K562 (cell line): ENCODE results near the gene PLS1. TPM values are rescaled to one million over a fixed set of nuclear protein-coding genes. Genes with fewer than 3 reads are reported as not detected.

ENCODE experiments used
- ATAC-seq: fragments of 200-7000 bp; cut with Tn5 transposase; 3 replicates; pipeline ENCODE4 v1.9.1; 2020; ENCODE audit warnings: moderate library complexity
- BruUV-seq: library from RNA; stranded (reverse); fragments of 400-500 nt; replicated peaks from 2 replicates; lab custom pipeline; 2021; lab: Mats Ljungman, UMichigan
- CTCF ChIA-PET: fragments of 300-600 bp; formaldehyde crosslinking; extraction: SDS; loops from one replicate; lab custom pipeline; 2021; ENCODE audit warnings: low intra/inter-chr PET ratio; lab: Yijun Ruan, JAX
- POLR2A ChIA-PET: fragments of 300-600, 350-650 bp; sonication (Branson Sonifier 250); formaldehyde crosslinking; extraction: SDS; loops from one replicate; lab custom pipeline; 2021; ENCODE audit warnings: antibody characterized with exemption, inconsistent platforms; lab: Yijun Ruan, JAX
- DNase-seq, 4 experiments: peaks; one replicate each; pipeline versions ENCODE4 v3.0.0 to v3.0.0-alpha.2; 2011 to 2018; ENCODE audit warnings: low spot score in 3 of 4, mixed read lengths in 3 of 4; ENCODE audit errors: extremely low read depth in 1 of 4
- FAIRE-seq: peaks from 2 replicates; lab custom pipeline; 2011; peaks lifted over from hg19 to GRCh38; lab: Jason Lieb, UNC
- H2AFZ ChIP-seq: 2 replicates; pipeline ENCODE4 v1.6.0; 2011; ENCODE audit warnings: low read depth, low read length, control low read depth, inconsistent platforms
- H3K27ac ChIP-seq: fragments of 200-600 bp; 3 replicates; pipeline ENCODE4 v1.8.0; 2011; ENCODE audit warnings: low read depth, mild to moderate bottlenecking, control low read depth, inconsistent platforms, low read length, moderate library complexity, mixed read lengths; ENCODE audit errors: extremely low read depth
- H3K27me3 ChIP-seq, 2 experiments: fragments of 300-600 bp in 1 of 2; 2 replicates in 1 of 2; 3 replicates in 1 of 2; pipeline versions ENCODE4 v1.6.0 to v1.8.0; 2011; ENCODE audit warnings: inconsistent platforms in 2 of 2, low read length in 2 of 2, mild to moderate bottlenecking in 1 of 2, mixed read lengths in 1 of 2, moderate library complexity in 1 of 2; ENCODE audit not compliant: control insufficient read depth in 2 of 2, insufficient read depth in 2 of 2
- H3K36me3 ChIP-seq: fragments of 300-600 bp; 3 replicates; pipeline ENCODE4 v1.8.0; 2011; ENCODE audit warnings: mild to moderate bottlenecking, low read length, inconsistent platforms; ENCODE audit not compliant: control insufficient read depth, insufficient read depth
- H3K4me1 ChIP-seq, 2 experiments: fragments of 200-600 bp in 1 of 2; replicated peaks in 1 of 2; 2 replicates in 1 of 2; 3 replicates in 1 of 2; pipeline versions ENCODE4 v1.5.1 to v1.8.0; 2011; ENCODE audit warnings: inconsistent platforms in 2 of 2, low read length in 2 of 2, mild to moderate bottlenecking in 1 of 2, mixed read lengths in 1 of 2, moderate library complexity in 1 of 2; ENCODE audit not compliant: control insufficient read depth in 2 of 2, insufficient read depth in 2 of 2
- H3K4me2 ChIP-seq: 2 replicates; pipeline ENCODE4 v1.6.1; 2011; ENCODE audit warnings: low read length, control low read depth, inconsistent platforms, mixed read lengths; ENCODE audit not compliant: insufficient read depth
- H3K4me3 ChIP-seq: fragments of 200-600 bp; sonication (generic), shearing (Covaris generic); 2 replicates; pipeline ENCODE4 v1.5.1; 2016; ENCODE audit warnings: control low read depth, inconsistent platforms
- H3K79me2 ChIP-seq: fragments of 200-600 bp; 3 replicates; pipeline ENCODE4 v1.8.0; 2011; ENCODE audit warnings: low read length, inconsistent platforms; ENCODE audit not compliant: control insufficient read depth, insufficient read depth
- H3K9ac ChIP-seq, 2 experiments: 2 replicates each; pipeline versions ENCODE4 v1.6.0 to v1.6.1; 2011; ENCODE audit warnings: low read depth in 2 of 2, low read length in 2 of 2, control low read depth in 1 of 2, inconsistent platforms in 1 of 2, mild to moderate bottlenecking in 1 of 2, mixed read lengths in 1 of 2; ENCODE audit not compliant: insufficient read depth in 1 of 2
- H3K9me1 ChIP-seq: one replicate; pipeline ENCODE4 v1.6.0; 2011; ENCODE audit warnings: inconsistent platforms, mild to moderate bottlenecking, low read length, moderate library complexity; ENCODE audit not compliant: control insufficient read depth, insufficient read depth
- H3K9me3 ChIP-seq: replicated peaks from 2 replicates; pipeline ENCODE4 v1.5.1; 2011; ENCODE audit warnings: low read depth, low read length, inconsistent platforms; ENCODE audit not compliant: control insufficient read depth, insufficient read depth
- H4K20me1 ChIP-seq: replicated peaks from 2 replicates; pipeline ENCODE4 v1.6.1; 2011; ENCODE audit warnings: low read length, inconsistent platforms, mixed read lengths; ENCODE audit not compliant: control insufficient read depth, insufficient read depth
- ETS2 ChIP-seq: IDR thresholded peaks from 2 replicates; pipeline ENCODE4 v1.6.1; 2016; ENCODE audit warnings: borderline replicate concordance, missing genetic modification characterization, mild to moderate bottlenecking, moderate library complexity, missing compliant biosample characterization; ENCODE audit not compliant: poor library complexity, severe bottlenecking
- MLX ChIP-seq, 2 experiments: fragments of 450-650 bp in 1 of 2; sonication (generic) in 1 of 2; formaldehyde crosslinking; conservative IDR thresholded peaks; 2 replicates each; pipeline versions ENCODE4 v1.4.0 to v1.8.1; 2020 to 2022; ENCODE audit warnings: mild to moderate bottlenecking in 1 of 2, missing genetic modification reagents in 1 of 2
- TFE3 ChIP-seq: fragments of 450-650 bp; formaldehyde crosslinking; IDR thresholded peaks from 2 replicates; pipeline ENCODE4 v1.4.0; 2020; ENCODE audit warnings: mild to moderate bottlenecking, mixed read lengths
- ZNF143 ChIP-seq: sonication (generic); formaldehyde crosslinking; IDR thresholded peaks from 2 replicates; pipeline ENCODE4 v1.9.0; 2022; ENCODE audit warnings: mild to moderate bottlenecking, missing genetic modification reagents
- ZNF551 ChIP-seq: fragments of 250-450 bp; sonication (Bioruptor Pico); IDR thresholded peaks from 2 replicates; pipeline ENCODE4 v1.5.0; 2021; ENCODE audit warnings: mild to moderate bottlenecking, moderate library complexity
- ZNF79 ChIP-seq: fragments of 250-450 bp; sonication (Bioruptor Pico); IDR thresholded peaks from 2 replicates; pipeline ENCODE4 v1.4.0; 2020; ENCODE audit warnings: low read depth, mild to moderate bottlenecking, moderate library complexity
- WGBS: fragments of 100-300 bp; shearing (Covaris generic); methylation state at CpG from one replicate; pipeline ENCODE4 v1.1.6; 2016; ENCODE audit warnings: low coverage, mixed read lengths; ENCODE audit not compliant: insufficient coverage; ENCODE audit errors: missing lambda C conversion rate; 5-methylcytosine and 5-hydroxymethylcytosine counted together
- in situ Hi-C: fragments of 300-500 bp; cut with MboI; formaldehyde crosslinking; loops from 4 replicates; pipeline ENCODE4 v1.15.0; 2018; ENCODE audit warnings: inconsistent platforms, mixed read lengths
- intact Hi-C: fragments of 100-400 bp; cut with micrococcal nuclease; formaldehyde crosslinking; loops from 2 replicates; pipeline ENCODE4 v1.14.2; 2022
- polyA plus RNA-seq, 8 experiments: library from polyadenylated mRNA; depleted of rRNA in 4 of 8; stranded (reverse) in 5 of 8; unstranded in 3 of 8; fragments of >200 nt; fragmentation: Nextera tagmentation in 2 of 8; fragmentation: Illumina TruSeq in 1 of 8; extraction: Ambion mirVana in 2 of 8; extraction: Trizol in 1 of 8; gene quantifications; 2 replicates each; pipeline versions ENCODE4 v1.2.1 to v1.2.3, GENCODE V29; 2011 to 2014; ENCODE audit warnings: inconsistent platforms in 1 of 8, missing spikeins in 1 of 8
- total RNA-seq, 7 experiments: library from RNA; depleted of rRNA in 6 of 7; stranded (reverse); fragments of >200 nt in 6 of 7; fragmentation: Illumina TruSeq in 2 of 7; extraction: Trizol in 2 of 7; gene quantifications; 2 replicates each; pipeline versions ENCODE4 v1.2.1 to v1.2.3, GENCODE V29; 2011 to 2021; ENCODE audit warnings: low replicate concordance in 1 of 7
- TF ChIP-seq, protein P1 (sequence below): fragments of 450-650 bp; IDR thresholded peaks from 2 replicates; pipeline ENCODE4 v1.6.1; 2018; ENCODE audit warnings: mild to moderate bottlenecking, low read depth; ENCODE audit not compliant: partially characterized antibody

The PLS1 gene
- total and polyA plus RNA-seq, 9 of the 15 experiments (the other 6 are each of a cell fraction or from before 2014, with no cell fraction given), result 6.1 to 21.3 (median 13.0) TPM

GRCh38 chr3:142705198-142705597, 109.0 kb downstream of the PLS1 start:
- Histone ChIP-seq H3K9me3 (no peaks in the 10 kb centered on the region), H3K4me2 (no peak overlapping the region), H3K27ac (no peak overlapping the region), H3K36me3 (peaks cover 3% of the 10 kb centered on the region; the same call in 1 of the 3 replicates), H2AFZ (no peak overlapping the region), H4K20me1 (no peaks in the 10 kb centered on the region), H3K4me3 (no peak overlapping the region), H3K4me1 (peaks cover 0 to 10% of the 10 kb centered on the region in 2 experiments; a peak in 2 of 5 replicates), H3K27me3 (no peaks in the 10 kb centered on the region), H3K9ac (no peak overlapping the region), H3K79me2 (no peaks in the 10 kb centered on the region), H3K9me1 (no peaks in the 10 kb centered on the region)
- intact Hi-C loops, result no loop called here
- no peak for ATAC-seq
- CTCF ChIA-PET, result no interaction called here
- no peak for FAIRE-seq
- POLR2A ChIA-PET, result no interaction called here
- WGBS, result 72% methylated on average over 2 of the region's 2 CpGs
- in situ Hi-C loops, result no loop called here
- no TSS peak for BruUV-seq
- no peak for DNase-seq
- TF ChIP-seq MLX (CRISPR knock-in tag; conservative IDR thresholded peaks at IDR 0.05) (no peak), ZNF551 (CRISPR knock-in tag) (no peak), ZNF143 (CRISPR knock-in tag) (no peak), TFE3 (no peak), ETS2 (no peak), ZNF79 (CRISPR knock-in tag) (no peak)
- TF ChIP-seq, protein P1, sequence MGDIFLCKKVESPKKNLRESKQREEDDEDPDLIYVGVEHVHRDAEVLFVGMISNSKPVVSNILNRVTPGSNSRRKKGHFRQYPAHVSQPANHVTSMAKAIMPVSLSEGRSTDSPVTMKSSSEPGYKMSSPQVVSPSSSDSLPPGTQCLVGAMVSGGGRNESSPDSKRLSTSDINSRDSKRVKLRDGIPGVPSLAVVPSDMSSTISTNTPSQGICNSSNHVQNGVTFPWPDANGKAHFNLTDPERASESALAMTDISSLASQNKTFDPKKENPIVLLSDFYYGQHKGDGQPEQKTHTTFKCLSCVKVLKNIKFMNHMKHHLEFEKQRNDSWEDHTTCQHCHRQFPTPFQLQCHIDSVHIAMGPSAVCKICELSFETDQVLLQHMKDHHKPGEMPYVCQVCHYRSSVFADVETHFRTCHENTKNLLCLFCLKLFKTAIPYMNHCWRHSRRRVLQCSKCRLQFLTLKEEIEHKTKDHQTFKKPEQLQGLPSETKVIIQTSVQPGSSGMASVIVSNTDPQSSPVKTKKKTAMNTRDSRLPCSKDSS, result no peak
